Measurements from ENCODE around the gene ABI2.

DNA sequence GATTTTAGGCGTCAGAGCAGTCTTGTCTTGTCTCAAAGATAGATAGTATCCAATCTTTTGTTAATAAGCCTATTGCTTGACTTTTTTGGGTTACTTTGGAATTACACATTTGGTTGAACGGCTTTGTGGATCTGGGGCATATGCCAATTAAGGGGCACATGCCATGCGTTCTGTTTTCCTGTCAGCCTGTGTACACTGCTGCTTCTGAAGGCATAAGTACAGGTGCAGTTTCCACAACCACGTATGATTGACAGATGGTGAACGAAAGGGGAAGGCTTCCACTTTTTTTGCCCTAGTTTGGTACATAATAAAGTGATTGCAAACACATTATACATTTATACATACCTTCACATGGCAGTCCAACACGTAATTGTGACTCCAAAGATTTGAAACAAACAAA, 104.6 kb downstream of the ABI2 start:
- no peak for TF ChIP-seq POLR2A (IDR thresholded peaks at IDR 0.05)
- TF ChIP-seq, protein P1, sequence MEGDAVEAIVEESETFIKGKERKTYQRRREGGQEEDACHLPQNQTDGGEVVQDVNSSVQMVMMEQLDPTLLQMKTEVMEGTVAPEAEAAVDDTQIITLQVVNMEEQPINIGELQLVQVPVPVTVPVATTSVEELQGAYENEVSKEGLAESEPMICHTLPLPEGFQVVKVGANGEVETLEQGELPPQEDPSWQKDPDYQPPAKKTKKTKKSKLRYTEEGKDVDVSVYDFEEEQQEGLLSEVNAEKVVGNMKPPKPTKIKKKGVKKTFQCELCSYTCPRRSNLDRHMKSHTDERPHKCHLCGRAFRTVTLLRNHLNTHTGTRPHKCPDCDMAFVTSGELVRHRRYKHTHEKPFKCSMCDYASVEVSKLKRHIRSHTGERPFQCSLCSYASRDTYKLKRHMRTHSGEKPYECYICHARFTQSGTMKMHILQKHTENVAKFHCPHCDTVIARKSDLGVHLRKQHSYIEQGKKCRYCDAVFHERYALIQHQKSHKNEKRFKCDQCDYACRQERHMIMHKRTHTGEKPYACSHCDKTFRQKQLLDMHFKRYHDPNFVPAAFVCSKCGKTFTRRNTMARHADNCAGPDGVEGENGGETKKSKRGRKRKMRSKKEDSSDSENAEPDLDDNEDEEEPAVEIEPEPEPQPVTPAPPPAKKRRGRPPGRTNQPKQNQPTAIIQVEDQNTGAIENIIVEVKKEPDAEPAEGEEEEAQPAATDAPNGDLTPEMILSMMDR (IDR thresholded peaks at IDR 0.05), result no peak
